CD8-positive, alpha-beta T cell (primary cell): Measurements from ENCODE around the gene NNT. TPM values are rescaled to one million over a fixed set of nuclear protein-coding genes. Genes with fewer than 3 reads are reported as not detected.

Source experiments
- total RNA-seq, 46 experiments: library from RNA in 2 of 46; stranded (reverse) in 2 of 46; gene quantifications; one replicate each; pipeline ENCODE4 v1.2.3 and lab custom pipeline; 2021 to 2026

The NNT gene
- total RNA-seq, 2 experiments from 2014 or later, result 19.4 to 20.2 TPM

Other genes starting within 250 kb of the NNT start
- 10 to 100 TPM; 19.5 to 20.9 TPM for gene CCL28, start 190.8 kb upstream of the NNT start, total RNA-seq
- 1 to 10 TPM; 8.1 to 9.3 TPM for gene TMEM267, start 119.3 kb upstream of the NNT start, total RNA-seq
- gene C5orf34, start 88.0 kb upstream of the NNT start, total RNA-seq, result under 1 TPM; 0.61 to 0.95 TPM
- gene PAIP1, start 46.1 kb upstream of the NNT start, total RNA-seq, result 10 to 100 TPM; 40.3 to 45.7 TPM